ENCODE results near the gene ANKRD36B. TPM values are rescaled to one million over a fixed set of nuclear protein-coding genes. Genes with fewer than 3 reads are reported as not detected.
"Not testable (repeated sequence)": the region's sequence is repeated elsewhere in the genome, so short reads cannot be mapped to it uniquely, and the experiment has no call there.

ANKRD36B gene
- total RNA-seq, 1 donor from 2014 or later = 42.1 TPM

- H3K4me1 Mint-ChIP-seq (ENCODE audit: unreplicated experiment); H3K9me3 Mint-ChIP-seq; H3K27me3 Mint-ChIP-seq: not testable (repeated sequence)
Measured at GRCh38 chr2:97605109-97605508, 15.4 kb upstream of the ANKRD36B start.

DNA sequence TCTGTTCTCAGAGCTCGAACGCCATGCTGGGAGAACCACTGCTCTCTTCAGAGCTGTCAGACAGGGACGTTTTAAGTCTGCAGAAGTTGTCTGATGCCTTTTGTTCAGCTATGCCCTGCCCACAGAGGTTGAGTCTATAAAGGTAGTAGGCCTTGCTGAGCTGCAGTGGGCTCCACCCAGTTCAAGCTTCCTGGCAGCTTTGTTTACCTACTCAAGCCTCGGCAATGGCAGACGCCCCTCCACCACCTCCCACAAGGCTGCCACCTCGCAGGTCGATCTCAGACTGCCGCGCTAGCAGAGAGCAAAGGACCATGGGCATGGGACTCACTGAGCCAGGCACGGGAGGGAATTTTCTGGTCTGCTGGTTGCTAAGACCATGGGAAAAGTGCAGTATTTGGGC, 11.9 kb upstream of the ANKRD36B start:
- not testable (repeated sequence) for H3K36me3 Mint-ChIP-seq; H3K4me3 Mint-ChIP-seq; H3K9me3 Mint-ChIP-seq; H3K4me1 Mint-ChIP-seq (ENCODE audit: unreplicated experiment); DNase-seq (ENCODE audit: extremely low spot score, unreplicated experiment); H3K27ac Mint-ChIP-seq
- peaks cover 23% of the 10 kb centered on the region for H3K27me3 Mint-ChIP-seq

More at GRCh38 chr2:97605109-97605508, 15.4 kb upstream of the ANKRD36B start:
- H3K4me3 Mint-ChIP-seq; DNase-seq (ENCODE audit: extremely low spot score, unreplicated experiment); H3K27ac Mint-ChIP-seq; H3K36me3 Mint-ChIP-seq: not testable (repeated sequence)

- DNase-seq (ENCODE audit: extremely low spot score, unreplicated experiment); H3K27ac Mint-ChIP-seq; H3K4me1 Mint-ChIP-seq (ENCODE audit: unreplicated experiment); H3K9me3 Mint-ChIP-seq; H3K4me3 Mint-ChIP-seq; H3K36me3 Mint-ChIP-seq: not testable (repeated sequence)
- H3K27me3 Mint-ChIP-seq = peaks cover 27% of the 10 kb centered on the region
Measured at GRCh38 chr2:97596180-97596579, 6.5 kb upstream of the ANKRD36B start.

- H3K36me3 Mint-ChIP-seq; H3K27me3 Mint-ChIP-seq; DNase-seq (ENCODE audit: extremely low spot score, unreplicated experiment); H3K4me3 Mint-ChIP-seq; H3K27ac Mint-ChIP-seq; H3K9me3 Mint-ChIP-seq; H3K4me1 Mint-ChIP-seq (ENCODE audit: unreplicated experiment): not testable (repeated sequence)
Measured at GRCh38 chr2:97593520-97593919, 3.8 kb upstream of the ANKRD36B start.

GRCh38 chr2:97590515-97591394, 1.1 kb upstream of the ANKRD36B start:
- not testable (repeated sequence) for H3K4me1 Mint-ChIP-seq (ENCODE audit: unreplicated experiment); H3K27me3 Mint-ChIP-seq; H3K36me3 Mint-ChIP-seq; H3K9me3 Mint-ChIP-seq
- Mint-ChIP-seq H3K4me3 (peak overlapping the region; percentile 91), H3K27ac (peak overlapping the region; percentile 94)
- peak; percentile 99 for TF ChIP-seq CTCF (conservative IDR thresholded peaks at IDR 0.05)
- DNase-seq (ENCODE audit: extremely low spot score, unreplicated experiment) = peak; percentile 81

DNA sequence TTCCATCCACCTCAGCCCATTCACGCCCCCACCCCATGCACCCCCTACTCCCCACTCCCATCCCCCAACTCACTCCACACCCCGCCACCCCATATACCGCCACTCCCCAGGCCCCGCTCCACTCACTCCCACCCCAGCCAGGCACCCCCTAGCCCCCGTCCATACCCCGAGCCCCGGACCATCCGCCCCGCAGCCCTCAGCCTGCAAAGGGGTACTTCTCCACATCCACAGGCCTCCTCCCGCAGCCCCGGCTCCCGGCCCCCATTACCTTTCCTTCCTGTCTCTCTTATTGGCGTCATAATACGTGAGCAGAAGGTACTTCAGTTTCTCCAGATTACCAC, 450 bp downstream of the ANKRD36B start:
- peak overlapping the region; percentile 99 for H3K4me3 Mint-ChIP-seq
- H3K4me1 Mint-ChIP-seq (ENCODE audit: unreplicated experiment); DNase-seq (ENCODE audit: extremely low spot score, unreplicated experiment); H3K27me3 Mint-ChIP-seq; H3K36me3 Mint-ChIP-seq; H3K9me3 Mint-ChIP-seq: not testable (repeated sequence)
- H3K27ac Mint-ChIP-seq = peak overlapping the region; percentile 98

DNA sequence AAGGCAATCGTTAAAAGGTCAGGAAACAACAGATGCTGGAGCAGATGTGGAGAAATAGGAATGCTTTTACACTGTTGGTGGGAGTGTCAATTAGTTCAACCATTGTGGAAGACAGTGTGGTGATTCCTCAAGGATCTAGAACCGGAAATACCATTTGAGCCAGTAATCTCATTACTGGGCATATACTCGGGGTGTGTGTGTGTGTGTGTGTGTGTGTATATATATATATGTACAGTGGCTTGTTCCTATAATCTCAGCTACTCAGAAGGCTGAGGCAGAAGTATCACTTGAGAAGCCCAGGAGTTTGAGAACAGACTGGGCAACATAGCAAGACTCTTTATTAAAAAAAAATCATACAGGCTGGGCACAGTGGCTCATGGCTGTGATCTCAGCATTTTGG, 24.0 kb downstream of the ANKRD36B start:
- H3K27ac Mint-ChIP-seq; DNase-seq (ENCODE audit: extremely low spot score, unreplicated experiment); H3K36me3 Mint-ChIP-seq; H3K4me3 Mint-ChIP-seq; H3K27me3 Mint-ChIP-seq; H3K9me3 Mint-ChIP-seq; H3K4me1 Mint-ChIP-seq (ENCODE audit: unreplicated experiment): not testable (repeated sequence)

- not testable (repeated sequence) for H3K4me1 Mint-ChIP-seq (ENCODE audit: unreplicated experiment); H3K27me3 Mint-ChIP-seq; H3K9me3 Mint-ChIP-seq; H3K4me3 Mint-ChIP-seq; H3K27ac Mint-ChIP-seq; DNase-seq (ENCODE audit: extremely low spot score, unreplicated experiment)
- peaks cover 18% of the 10 kb centered on the region for H3K36me3 Mint-ChIP-seq
Measured at GRCh38 chr2:97552406-97552805, 37.3 kb downstream of the ANKRD36B start.

DNA sequence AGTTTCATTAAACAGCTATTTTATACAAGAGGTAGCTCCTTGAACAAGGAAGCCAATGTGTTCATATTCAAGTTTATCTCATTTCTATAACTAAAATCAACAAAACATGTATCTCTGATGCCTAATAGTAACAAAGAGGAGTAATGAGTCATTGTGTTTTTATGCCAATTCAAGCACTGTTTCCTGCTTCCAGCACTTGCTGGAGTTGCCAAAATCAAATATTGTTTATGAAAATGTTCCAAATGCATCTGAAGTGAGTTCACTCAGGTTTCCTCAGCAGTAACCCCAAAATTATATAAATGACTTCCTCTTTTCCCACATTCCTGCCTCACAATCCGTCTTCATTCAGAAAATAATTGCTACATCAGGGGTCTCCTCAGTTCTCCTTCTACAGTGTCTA, 39.2 kb downstream of the ANKRD36B start:
- H3K9me3 Mint-ChIP-seq; DNase-seq (ENCODE audit: extremely low spot score, unreplicated experiment); H3K4me1 Mint-ChIP-seq (ENCODE audit: unreplicated experiment); H3K4me3 Mint-ChIP-seq; H3K27me3 Mint-ChIP-seq; H3K27ac Mint-ChIP-seq: not testable (repeated sequence)
- H3K36me3 Mint-ChIP-seq = peaks cover 18% of the 10 kb centered on the region

GRCh38 chr2:97549058-97549457, 40.6 kb downstream of the ANKRD36B start:
- H3K9me3 Mint-ChIP-seq; H3K27ac Mint-ChIP-seq; DNase-seq (ENCODE audit: extremely low spot score, unreplicated experiment); H3K4me3 Mint-ChIP-seq; H3K4me1 Mint-ChIP-seq (ENCODE audit: unreplicated experiment); H3K27me3 Mint-ChIP-seq: not testable (repeated sequence)
- H3K36me3 Mint-ChIP-seq = peaks cover 18% of the 10 kb centered on the region

DNA sequence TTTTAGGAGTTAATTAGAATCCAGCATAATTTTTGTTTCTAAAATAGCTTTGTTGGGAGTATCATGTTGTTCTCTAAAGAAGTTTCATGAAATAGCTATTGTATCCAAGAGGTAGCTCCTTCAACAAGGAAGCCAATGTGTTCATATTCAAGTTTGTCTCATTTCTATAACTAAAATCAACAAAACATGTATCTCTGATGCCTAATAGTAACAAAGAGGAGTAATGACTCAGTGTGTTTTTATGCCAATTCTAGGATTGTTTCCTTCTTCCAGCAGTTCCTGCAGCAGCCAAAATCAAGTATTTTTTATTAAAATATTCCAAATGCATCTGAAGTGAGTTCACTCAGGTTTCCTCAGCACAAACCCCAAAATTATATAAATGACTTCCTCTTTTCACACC, 41.1 kb downstream of the ANKRD36B start:
- not testable (repeated sequence) for H3K4me1 Mint-ChIP-seq (ENCODE audit: unreplicated experiment); DNase-seq (ENCODE audit: extremely low spot score, unreplicated experiment); H3K27ac Mint-ChIP-seq; H3K4me3 Mint-ChIP-seq; H3K9me3 Mint-ChIP-seq; H3K27me3 Mint-ChIP-seq
- peaks cover 18% of the 10 kb centered on the region for H3K36me3 Mint-ChIP-seq
